AG09309 (cell line): ENCODE data around the gene CCDC126.

Source experiments
- DNase-seq: peaks from one replicate; pipeline ENCODE4 v3.0.0-alpha.2; 2010; ENCODE audit warnings: low read depth
- H3K4me3 ChIP-seq: 2 replicates; pipeline ENCODE4 v1.5.1; 2011; ENCODE audit warnings: mild to moderate bottlenecking, low read depth, low read length, moderate library complexity; ENCODE audit not compliant: control insufficient read depth
- TF ChIP-seq, protein P1 (sequence below): IDR thresholded peaks from 2 replicates; pipeline ENCODE4 v1.5.1; 2011; ENCODE audit warnings: mild to moderate bottlenecking, low read depth, low read length, inconsistent platforms; ENCODE audit not compliant: insufficient read depth, control insufficient read depth; ENCODE audit errors: missing control alignments

Gene CCDC126

GRCh38 chr7:23619141-23619540, 22.0 kb downstream of the CCDC126 start:
- TF ChIP-seq, protein P1, sequence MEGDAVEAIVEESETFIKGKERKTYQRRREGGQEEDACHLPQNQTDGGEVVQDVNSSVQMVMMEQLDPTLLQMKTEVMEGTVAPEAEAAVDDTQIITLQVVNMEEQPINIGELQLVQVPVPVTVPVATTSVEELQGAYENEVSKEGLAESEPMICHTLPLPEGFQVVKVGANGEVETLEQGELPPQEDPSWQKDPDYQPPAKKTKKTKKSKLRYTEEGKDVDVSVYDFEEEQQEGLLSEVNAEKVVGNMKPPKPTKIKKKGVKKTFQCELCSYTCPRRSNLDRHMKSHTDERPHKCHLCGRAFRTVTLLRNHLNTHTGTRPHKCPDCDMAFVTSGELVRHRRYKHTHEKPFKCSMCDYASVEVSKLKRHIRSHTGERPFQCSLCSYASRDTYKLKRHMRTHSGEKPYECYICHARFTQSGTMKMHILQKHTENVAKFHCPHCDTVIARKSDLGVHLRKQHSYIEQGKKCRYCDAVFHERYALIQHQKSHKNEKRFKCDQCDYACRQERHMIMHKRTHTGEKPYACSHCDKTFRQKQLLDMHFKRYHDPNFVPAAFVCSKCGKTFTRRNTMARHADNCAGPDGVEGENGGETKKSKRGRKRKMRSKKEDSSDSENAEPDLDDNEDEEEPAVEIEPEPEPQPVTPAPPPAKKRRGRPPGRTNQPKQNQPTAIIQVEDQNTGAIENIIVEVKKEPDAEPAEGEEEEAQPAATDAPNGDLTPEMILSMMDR, result no peak
- no peak overlapping the region for H3K4me3 ChIP-seq
- DNase-seq, result no peak

- TF ChIP-seq, protein P1, result no peak
- no peak for DNase-seq
- H3K4me3 ChIP-seq, result no peak overlapping the region
These were observed 25.3 kb downstream of the CCDC126 start for GRCh38 chr7:23622506-23622925.

DNA sequence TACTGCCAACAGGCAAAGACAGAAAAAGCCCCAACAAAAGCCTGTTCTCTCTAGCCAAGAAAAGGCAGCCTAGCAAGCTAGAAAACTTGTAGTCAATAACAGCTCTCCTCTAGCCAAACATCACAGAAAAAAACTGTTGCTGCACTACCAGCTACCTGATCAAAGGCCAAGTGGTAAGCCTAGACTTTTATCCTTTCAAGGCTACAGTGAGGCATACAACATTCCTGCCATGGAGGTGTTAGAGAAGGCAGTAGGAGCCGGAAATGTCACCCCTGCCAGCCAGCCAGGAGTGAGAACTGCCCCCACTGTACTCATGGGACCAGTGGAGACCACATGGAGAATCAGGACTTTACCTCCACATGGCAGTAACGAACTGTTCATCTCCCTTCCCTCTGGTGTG, 31.2 kb downstream of the CCDC126 start:
- no peak for DNase-seq
- TF ChIP-seq, protein P1, result no peak
- H3K4me3 ChIP-seq, result no peak overlapping the region

DNA sequence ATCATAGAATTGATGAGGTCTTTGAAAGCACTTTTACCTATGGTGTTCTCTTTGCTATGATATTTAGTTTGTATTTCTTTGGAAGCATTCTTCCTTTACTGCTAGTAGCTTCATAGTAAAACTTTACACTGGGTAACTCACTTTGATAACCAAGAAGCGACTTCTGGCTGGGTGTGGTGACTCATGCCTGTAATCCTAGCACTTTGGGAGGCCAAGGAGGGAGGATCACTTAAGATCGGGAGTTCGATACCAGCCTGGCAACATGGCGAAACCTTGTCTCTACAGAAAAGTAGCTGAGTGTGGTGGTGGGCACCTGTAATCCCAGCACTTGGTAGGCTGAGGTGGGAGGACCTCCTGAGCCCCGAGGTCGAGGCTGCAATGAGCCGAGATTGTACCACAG, 36.2 kb downstream of the CCDC126 start:
- no peak overlapping the region for H3K4me3 ChIP-seq
- DNase-seq, result no peak
- TF ChIP-seq, protein P1, result no peak

GRCh38 chr7:23645822-23646221, 48.6 kb downstream of the CCDC126 start:
- H3K4me3 ChIP-seq, result no peak overlapping the region
- no peak for DNase-seq
- TF ChIP-seq, protein P1, result no peak

- TF ChIP-seq, protein P1, result no peak
- no peak overlapping the region for H3K4me3 ChIP-seq
- DNase-seq, result no peak
These were observed 56.8 kb downstream of the CCDC126 start for GRCh38 chr7:23653942-23654341.

GRCh38 chr7:23654508-23654907, 57.3 kb downstream of the CCDC126 start:
- TF ChIP-seq, protein P1, result peak; percentile 42
- H3K4me3 ChIP-seq, result no peak overlapping the region
- no peak for DNase-seq
